GM19324 (cell line): Measurements from ENCODE around the gene INSRR.

Source experiments
- ATAC-seq: cut with Tn5 transposase; IDR thresholded peaks from one replicate; pipeline ENCODE4 v1.9.1; 2021; ENCODE audit warnings: mild to moderate bottlenecking, moderate library complexity; ENCODE audit not compliant: unreplicated experiment, low FRiP score

The INSRR gene

DNA sequence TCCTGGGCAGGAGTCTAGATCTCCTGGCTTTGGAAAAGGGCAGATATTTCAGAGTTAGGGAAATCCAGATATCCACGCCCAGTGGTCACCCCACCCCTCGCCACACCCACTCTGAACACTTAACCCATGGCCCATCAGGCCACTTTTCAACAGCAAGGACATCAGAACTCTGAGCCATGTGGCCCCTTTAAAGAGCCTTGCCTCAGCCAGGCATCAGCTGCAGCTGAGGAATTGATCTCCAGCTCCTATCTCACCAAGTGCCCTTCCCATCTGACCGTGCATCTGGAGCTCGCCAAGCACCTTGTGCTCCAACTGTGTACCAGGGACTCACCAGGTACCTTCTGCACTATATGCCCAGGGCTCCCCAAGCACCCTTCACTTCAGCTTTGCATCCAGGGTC lies 22.0 kb downstream of the INSRR start:
- ATAC-seq, result no peak

DNA sequence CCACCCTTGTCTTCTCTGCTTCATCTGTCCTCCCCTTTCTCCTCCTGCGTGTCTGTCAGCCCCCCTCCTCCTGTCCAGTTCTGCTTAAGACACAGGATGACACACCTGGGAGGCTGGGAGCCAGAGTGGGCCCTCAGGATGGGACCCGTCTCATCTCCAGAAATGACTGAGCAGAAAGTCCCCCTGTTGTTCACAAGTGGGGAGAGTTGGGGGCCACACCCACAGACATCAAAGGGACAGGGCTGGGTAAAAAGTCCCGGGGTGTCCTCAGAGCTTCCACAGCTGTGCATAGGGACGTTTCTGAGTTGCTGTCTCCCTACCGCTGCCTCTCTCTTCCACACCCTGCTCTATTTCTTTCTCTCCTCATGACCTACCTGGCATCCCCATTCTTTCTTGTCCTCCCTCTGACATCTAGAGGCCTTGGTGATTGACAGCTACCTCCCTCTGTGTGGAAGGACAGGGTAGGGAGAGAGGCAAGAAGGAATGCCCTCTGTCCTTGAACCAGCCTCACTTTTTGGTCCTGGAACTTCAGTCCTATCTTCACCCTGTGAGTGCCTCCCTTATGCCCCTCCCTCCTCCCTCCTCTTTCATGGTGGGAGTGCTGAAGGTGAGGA lies 22.8 kb downstream of the INSRR start:
- no peak for ATAC-seq

- ATAC-seq, result no peak
Observed at GRCh38 chr1:156834322-156834721, 24.6 kb downstream of the INSRR start.

- no peak for ATAC-seq
Observed at GRCh38 chr1:156833603-156834002, 25.3 kb downstream of the INSRR start.

- ATAC-seq, result no peak
Observed at GRCh38 chr1:156832434-156832833, 26.5 kb downstream of the INSRR start.

- no peak for ATAC-seq
Observed at GRCh38 chr1:156828400-156829124, 30.4 kb downstream of the INSRR start.

DNA sequence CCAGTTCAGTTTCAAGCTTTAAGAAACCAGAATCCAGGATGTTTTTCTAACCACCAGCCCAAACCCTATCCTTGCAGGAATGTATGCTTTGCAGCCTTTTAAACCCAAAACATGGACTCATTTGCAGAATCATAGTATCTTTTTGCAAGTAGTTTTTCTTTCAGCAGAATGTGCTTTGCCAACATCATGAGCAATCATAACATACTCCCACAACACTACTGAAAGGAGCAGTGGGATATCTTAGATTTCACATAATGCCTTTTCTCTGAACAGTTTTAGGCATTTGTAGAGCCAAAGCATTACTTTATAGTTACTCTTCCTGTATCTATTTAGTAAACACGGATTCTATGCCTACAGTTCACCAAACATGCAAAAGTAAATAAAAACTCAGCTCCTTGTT lies 32.3 kb downstream of the INSRR start:
- no peak for ATAC-seq

DNA sequence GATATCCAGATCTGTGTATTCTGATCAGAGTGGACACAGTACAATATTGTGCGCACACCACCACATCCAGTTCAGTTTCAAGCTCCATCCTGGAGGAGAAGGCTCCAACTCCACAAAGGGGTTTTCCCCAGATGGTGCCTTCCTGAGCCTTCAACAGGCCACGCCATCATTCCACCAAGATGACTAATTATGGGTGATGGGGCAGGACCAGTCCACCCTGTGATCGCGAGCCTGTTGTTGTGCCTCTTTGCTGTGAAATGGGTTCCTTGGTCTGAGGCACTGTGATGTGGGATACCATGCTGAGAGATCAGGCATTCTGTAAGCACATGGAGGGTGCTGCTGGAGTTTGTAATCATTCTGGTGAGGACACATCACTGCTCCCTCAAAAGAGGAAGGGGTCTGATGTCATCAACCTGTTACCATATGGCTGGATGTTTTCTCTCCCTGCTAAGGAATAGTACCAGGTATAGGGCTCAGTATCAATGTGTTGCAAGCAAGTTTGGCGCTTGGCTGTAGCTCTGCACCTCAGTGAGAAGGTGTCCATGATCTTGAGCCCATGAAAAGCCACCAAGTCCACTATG lies 35.6 kb downstream of the INSRR start:
- no peak for ATAC-seq

DNA sequence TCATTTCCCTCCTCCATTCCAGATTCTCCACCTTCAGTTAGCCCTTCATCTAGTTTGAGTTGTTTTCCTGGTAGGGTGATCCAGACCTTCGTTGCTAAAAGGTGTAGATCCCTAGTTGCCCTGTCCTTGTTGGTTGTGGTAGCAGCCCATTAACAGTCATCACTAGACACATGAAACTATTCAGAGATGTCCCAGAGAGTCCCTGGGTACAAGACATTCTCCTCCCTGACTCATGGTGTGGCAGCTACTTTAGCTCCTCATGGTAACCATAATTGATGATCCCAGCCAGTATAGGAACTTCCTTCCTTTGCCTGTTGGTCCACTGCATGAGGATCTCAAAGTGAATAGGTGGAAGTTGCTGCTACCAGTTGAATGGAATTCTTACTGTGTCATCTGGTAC lies 36.2 kb downstream of the INSRR start:
- no peak for ATAC-seq

- ATAC-seq, result no peak
Observed at GRCh38 chr1:156821801-156822200, 37.1 kb downstream of the INSRR start.

GRCh38 chr1:156816561-156817328 lies 42.2 kb downstream of the INSRR start, which contains the start of gene SH2D2A:
Gene SH2D2A, minus strand, starts transcription at chr1:156816848. Its CDS starts 140 bp downstream, at chr1:156816708.
- ATAC-seq, result no peak

DNA sequence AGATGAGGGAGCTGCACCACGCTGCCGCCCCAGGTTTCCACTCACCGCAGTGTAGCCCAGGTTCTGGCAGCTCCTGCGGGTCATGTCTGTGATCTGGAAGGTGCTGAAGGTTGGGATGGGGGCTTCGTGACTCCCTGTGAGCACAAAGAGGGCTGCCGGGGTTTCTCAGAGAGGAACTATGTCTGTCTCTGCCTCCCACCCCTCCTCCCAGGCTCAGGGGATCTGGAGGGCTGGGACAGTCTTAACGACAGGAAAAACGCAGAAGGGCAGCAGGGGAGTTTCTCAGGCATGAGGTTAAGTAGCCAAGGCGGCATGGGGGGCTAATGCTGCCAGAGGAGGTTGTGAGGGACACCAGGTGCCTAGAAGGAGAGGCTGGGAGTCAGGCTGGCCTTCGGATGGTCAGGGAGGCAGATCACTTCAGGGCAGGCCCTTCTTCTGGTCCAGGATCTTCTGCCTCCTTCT lies 42.9 kb downstream of the INSRR start:
- no peak for ATAC-seq

- no peak for ATAC-seq
Observed at GRCh38 chr1:156815307-156815826, 43.5 kb downstream of the INSRR start.

DNA sequence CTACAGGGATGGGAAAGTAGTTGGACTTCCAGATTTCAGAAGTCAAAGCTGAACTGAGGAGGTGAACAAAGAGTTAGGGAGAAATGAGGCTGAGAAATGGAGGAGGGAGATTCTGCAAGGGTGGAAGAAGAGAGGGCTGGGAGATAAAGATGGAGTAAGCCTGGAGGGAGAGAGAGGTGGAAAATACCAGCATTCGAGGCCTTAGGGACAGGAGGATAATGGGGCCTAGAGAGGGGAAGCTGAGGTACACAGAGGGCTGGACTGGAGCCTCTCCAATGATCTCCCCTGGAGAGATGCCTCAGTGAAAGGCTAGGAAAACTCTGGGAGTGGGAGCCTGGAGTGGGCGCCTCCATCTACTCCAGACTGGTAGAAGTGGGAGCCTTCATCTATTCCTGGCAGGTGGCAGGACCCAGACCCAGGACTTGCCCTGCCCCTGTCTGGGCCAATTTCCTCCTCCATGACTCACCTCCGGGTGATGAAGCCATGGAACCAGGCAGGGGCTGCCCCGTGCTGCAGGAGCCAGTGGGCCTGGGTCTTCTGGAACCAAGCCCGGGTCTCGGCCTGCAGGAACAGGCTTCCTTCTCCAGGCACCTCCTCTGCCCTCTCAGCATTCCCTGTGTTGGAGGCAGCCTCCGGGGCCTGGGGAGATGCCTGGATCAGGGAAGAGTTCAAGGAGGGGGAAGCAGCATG lies 44.2 kb downstream of the INSRR start:
- no peak for ATAC-seq

- ATAC-seq, result no peak
Observed at GRCh38 chr1:156813750-156814570, 45.0 kb downstream of the INSRR start.

DNA sequence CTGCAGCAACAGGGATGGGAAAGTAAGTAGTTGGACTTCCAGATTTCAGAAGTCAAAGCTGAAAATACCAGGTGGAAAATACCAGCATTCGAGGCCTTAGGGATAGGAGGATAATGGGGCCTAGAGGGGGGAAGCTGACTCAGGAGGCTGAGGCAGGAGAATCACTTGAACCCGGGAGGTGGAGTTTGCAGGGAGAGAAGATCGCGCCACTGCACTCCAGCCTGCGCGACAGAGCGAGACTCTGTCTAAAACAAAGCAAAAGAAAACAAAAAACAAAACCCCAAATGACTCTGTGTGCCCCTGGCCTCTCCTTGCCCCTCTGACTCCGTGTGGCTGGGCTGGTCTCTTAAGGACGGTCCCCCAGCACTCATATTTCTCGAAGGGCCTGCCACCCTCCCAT lies 45.6 kb downstream of the INSRR start:
- ATAC-seq, result no peak

DNA sequence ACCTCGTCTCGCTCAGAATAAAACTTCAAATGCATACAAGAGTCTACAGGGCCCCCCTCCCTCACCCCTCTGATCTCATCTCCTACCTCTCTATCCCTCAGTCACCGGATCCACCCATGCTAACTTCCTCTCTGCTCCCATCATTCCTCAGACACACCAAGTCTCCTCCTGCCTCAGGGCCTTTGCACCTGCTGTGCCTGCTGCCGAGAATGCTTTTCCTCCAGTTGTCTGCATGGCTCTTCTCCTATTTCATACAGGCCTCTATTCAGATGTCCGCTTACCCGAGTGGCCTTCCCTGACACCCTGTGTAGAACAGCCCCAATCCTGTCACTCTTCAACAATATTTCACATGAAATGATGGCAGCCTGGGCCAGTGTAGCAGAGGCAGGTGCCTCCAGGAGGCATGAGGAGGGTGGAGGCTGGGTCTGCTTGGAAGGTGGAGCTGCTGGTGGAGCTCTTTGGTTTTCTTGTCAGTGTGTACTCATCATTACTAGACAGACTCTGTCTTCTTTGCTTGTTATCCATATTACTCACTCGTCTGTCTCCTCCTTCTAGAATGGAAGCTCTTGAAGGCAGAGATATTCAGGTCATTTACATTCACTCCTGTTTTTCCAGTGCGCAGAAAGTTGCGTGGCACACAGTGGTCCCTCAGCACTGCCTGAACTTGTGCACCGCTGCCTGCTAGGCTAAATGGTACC lies 46.5 kb downstream of the INSRR start:
- ATAC-seq, result no peak

DNA sequence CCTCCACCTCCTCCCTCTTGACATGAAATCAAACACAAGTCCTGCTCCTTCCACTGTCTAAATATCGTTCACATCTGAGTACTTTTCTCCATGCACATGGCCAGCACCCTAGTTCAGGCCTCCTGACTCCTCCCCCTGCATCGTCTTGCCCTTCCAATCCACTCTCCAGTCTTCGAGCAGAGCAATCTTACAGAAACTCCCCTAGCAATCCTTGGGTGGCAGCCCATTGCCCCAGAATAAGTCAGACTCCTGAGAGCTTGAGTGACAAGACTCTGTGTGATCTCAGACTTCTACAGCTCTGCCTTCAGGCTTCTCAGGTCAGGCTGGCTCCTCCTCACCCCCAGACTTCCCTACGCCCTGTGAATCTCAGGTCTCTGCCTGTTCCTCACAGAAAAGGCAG lies 47.7 kb downstream of the INSRR start:
- no peak for ATAC-seq
